ENCODE measurements around the gene LMBR1L.
A peak's percentile ranks its signal among the peaks of the same experiment; 100 is the strongest.

LMBR1L gene

DNA sequence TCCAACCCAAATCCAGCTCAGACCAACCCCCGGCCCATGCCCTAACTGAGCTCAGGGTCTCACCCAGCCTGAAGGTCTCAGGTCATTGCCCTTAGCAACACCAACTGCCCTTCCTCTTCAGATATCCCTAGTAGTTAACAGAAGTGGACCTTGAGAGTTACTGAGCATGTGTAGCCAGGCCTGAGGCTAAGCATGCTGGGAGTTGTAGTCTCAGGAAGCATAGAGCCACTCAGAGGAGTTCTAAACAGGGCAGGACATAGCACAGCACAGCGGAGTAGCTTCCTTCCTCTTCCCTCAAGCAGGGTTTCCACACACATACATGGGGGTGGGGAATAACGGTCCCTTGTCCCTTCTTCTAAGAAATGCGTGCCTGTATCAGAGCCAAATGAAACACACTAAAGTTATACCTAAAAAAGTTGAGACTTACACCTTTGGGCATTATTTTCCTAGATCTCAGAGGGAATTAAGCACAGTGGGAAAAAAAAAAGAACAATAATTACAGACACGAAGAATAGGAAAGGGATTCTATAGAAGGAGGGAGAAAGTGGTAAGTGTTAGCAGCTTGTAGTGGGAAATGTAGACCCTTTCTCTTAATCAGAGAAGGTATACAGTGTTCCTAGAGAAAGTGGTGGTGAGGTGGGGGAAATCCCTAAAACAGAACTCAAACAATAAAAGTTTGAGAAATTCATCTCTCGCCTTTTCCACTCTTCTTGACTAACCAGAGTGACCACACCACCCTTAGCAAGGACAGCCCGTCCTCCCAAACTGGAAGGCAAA, 54.5 kb downstream of the LMBR1L start:
- TF ChIP-seq, protein P1, sequence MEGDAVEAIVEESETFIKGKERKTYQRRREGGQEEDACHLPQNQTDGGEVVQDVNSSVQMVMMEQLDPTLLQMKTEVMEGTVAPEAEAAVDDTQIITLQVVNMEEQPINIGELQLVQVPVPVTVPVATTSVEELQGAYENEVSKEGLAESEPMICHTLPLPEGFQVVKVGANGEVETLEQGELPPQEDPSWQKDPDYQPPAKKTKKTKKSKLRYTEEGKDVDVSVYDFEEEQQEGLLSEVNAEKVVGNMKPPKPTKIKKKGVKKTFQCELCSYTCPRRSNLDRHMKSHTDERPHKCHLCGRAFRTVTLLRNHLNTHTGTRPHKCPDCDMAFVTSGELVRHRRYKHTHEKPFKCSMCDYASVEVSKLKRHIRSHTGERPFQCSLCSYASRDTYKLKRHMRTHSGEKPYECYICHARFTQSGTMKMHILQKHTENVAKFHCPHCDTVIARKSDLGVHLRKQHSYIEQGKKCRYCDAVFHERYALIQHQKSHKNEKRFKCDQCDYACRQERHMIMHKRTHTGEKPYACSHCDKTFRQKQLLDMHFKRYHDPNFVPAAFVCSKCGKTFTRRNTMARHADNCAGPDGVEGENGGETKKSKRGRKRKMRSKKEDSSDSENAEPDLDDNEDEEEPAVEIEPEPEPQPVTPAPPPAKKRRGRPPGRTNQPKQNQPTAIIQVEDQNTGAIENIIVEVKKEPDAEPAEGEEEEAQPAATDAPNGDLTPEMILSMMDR (IDR thresholded peaks at IDR 0.05; ENCODE audit: extremely low read depth, missing control alignments): no peak
- DNase-seq (ENCODE audit: low spot score): peak; percentile 90

DNA sequence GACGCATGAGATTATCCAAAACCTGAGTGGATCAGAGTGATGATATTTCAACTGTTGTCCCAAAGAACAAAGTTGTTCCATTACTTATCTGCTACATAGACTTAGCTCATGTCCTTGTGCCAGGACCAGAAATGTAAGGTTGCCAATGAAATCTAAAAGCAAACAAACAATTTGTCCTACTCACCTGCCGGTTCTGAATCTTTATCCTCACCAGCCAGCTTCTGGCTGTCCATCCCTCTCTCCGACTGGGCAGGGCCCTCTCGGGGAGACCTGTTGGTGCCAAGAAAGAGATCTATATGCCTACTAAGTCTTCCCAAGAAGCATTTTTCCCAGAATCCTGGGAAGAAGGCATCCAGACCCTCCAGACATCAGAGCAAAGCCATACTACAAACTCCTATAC, 55.6 kb downstream of the LMBR1L start:
- no peak for DNase-seq (ENCODE audit: low spot score)
- TF ChIP-seq, protein P1 (IDR thresholded peaks at IDR 0.05; ENCODE audit: extremely low read depth, missing control alignments): no peak

DNA sequence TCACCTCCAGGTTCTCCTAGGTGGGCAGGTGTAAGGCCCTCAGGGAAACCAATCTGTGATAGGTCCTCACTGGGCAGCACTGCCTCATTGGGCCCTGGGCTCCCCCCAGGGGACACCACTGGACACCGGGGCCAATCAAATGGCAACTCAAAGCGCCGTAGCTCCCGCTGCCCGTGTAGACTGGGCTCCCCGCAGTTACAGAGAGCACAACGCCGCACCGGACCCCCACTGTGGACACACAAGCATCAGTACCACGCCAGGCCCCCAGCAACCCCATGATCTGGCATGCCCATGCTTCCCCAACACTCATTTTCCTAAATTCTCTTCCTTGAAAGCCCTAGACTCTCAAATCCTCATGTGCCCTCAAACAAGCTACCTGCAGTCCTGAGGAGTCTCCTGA, 56.1 kb downstream of the LMBR1L start:
- TF ChIP-seq, protein P1 (IDR thresholded peaks at IDR 0.05; ENCODE audit: extremely low read depth, missing control alignments): no peak

DNA sequence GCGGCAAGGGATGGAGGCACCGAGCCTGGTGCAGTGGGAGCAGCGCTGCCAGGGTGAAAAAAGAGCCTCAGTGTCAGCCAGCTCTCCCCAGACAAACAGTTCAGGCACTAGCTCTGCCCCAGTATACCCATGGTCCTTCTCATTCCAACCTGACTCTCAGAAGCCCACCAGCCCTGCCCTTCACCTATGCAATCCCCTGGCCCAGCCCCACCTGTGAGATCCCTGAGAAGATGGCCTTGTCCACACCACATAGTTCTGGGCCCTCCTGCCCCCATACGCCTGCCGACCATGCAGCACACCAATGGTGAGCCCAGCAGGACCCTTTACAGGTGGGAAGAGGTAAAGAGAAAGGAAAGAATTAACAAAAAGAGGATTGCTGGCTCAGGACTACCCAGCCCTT, 56.6 kb downstream of the LMBR1L start:
- DNase-seq (ENCODE audit: low spot score): no peak
- TF ChIP-seq, protein P1 (IDR thresholded peaks at IDR 0.05; ENCODE audit: extremely low read depth, missing control alignments): no peak

More for the DNA sequence above, 56.1 kb downstream of the LMBR1L start:
- DNase-seq (ENCODE audit: low spot score): no peak

DNA sequence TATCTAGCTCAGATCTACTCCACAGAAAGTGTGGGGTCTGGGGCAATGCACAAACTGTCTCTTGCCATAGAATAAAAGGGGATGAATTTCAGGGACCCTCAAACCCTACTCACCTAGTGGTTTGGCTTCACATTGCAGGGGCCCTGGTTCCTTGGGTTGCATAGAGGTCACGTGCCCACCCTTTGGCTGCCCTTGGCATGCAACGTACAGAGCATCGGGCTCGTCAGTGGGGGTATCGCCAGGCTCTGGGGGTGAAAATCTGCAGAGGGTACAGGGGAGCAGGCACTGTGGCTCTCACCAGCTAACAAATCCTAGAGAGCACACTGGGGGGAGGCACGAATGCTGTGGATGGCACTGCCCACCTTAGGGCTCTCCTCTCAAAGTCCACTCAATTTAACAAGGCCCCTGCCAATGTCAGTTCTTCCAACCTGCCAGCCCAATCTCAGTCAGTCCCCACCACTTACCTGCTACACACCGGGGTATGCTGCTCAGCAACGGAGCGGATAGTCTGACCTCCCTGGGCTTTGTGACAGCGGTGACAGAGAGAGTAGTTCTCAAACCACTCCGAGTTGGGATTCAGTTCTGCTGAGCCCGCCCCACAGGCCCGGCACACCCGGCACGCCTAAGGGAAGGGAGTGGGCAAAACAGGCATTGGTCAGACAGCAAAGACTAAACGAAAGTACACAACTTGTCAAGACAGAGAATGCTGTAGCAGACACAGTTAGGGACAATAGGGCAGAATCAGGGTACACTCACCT, 58.0 kb downstream of the LMBR1L start:
- no peak for DNase-seq (ENCODE audit: low spot score)
- TF ChIP-seq, protein P1 (IDR thresholded peaks at IDR 0.05; ENCODE audit: extremely low read depth, missing control alignments): no peak

DNA sequence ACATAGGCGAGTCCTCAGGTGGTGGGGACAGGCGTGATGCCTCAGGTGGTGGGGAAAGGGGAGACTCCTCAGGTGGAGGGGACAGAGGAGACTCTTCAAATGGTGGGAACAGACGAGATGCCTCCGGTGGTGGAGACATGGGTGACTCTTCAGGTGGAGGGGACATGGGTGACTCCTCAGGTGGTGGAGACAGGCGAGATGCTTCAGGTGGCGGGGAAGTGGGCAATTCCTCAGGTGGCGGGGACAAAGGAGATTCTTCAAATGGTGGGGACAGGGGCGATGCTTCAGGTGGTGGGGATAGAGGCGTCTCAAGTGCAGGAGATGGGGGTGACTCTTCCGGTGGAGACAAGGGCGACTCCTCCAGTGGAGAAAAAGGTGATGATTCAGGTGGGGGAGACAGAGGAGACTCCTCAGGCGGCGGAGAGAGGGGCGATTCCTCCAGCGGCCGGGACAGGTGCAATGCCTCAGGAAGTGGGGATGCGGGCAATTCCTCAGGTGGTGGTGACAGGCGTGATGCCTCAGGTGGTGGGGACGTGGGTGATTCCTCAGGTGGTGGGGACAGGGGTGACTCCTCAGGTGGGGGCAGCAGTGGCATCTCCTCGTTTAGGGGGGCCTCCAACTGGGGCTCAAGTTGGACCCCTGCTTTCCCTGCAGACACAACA, 58.7 kb downstream of the LMBR1L start:
- DNase-seq (ENCODE audit: low spot score): no peak
- TF ChIP-seq, protein P1 (IDR thresholded peaks at IDR 0.05; ENCODE audit: extremely low read depth, missing control alignments): no peak

DNA sequence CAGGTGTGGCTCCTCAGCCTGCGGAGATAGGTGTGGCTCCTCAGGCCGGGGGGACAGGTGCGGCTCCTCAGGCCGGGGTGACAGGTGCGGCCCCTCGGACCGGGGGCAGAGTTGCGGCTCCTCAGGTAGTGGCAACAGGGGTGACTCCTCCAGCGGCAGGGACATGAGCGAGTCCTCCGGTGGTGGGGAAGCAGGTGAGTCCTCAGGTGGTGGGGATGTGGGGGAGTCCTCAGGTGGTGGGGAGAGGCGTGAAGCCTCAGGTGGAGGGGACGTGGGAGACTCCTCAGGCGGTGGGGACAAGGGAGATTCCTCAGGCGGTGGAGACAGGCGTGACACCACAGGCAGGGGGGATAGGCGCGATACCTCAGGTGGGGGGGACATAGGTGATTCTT, 59.3 kb downstream of the LMBR1L start:
- no peak for DNase-seq (ENCODE audit: low spot score)
- TF ChIP-seq, protein P1 (IDR thresholded peaks at IDR 0.05; ENCODE audit: extremely low read depth, missing control alignments): no peak
